Epithelial cell of umbilical artery (primary cell): ENCODE results near the gene MAGEB1. TPM values are rescaled to one million over a fixed set of nuclear protein-coding genes. Genes with fewer than 3 reads are reported as not detected.

ENCODE experiments used
- total RNA-seq: library from RNA; depleted of rRNA; stranded (reverse); fragments of >200 nt; gene quantifications from 2 replicates; pipeline ENCODE4 v1.2.3, GENCODE V29; 2014

Gene MAGEB1
- total RNA-seq, result not detected in 2 replicates

GRCh38 chrX:30246769-30247489, at the start of gene MAGEB1:
TSS of gene MAGEB1 (plus strand) at chrX:30247146. CDS start at chrX:30250494, 3,348 bp downstream.

GRCh38 chrX:30215357-30215843, 31.5 kb upstream of the MAGEB1 start, which contains the start of gene MAGEB2:
TSS of gene MAGEB2 (plus strand) at chrX:30215563. CDS start at chrX:30218581, 3,018 bp downstream.

GRCh38 chrX:30230395-30230794, 16.6 kb upstream of the MAGEB1 start, which contains the start of gene MAGEB3:
TSS of gene MAGEB3 (plus strand) at chrX:30230657. CDS start at chrX:30235925, 5,268 bp downstream.

GRCh38 chrX:30241724-30242415, 5.1 kb upstream of the MAGEB1 start, which contains the start of gene MAGEB4:
TSS of gene MAGEB4 (plus strand) at chrX:30242000. CDS start at chrX:30242136, 136 bp downstream.

Other genes starting within 250 kb of the MAGEB1 start
- gene MAGEB2, start 31.6 kb upstream of the MAGEB1 start, total RNA-seq, result not detected in 2 replicates
- not detected in 2 replicates for gene MAGEB3, start 16.5 kb upstream of the MAGEB1 start, total RNA-seq
- not detected in 2 replicates for gene MAGEB4, start 5.1 kb upstream of the MAGEB1 start, total RNA-seq
- under 0.01 TPM in 1 of 2 replicates, not detected in the other for gene NR0B1, start 62.2 kb downstream of the MAGEB1 start, total RNA-seq